Measurements from ENCODE around the gene PSMB4. TPM values are rescaled to one million over a fixed set of nuclear protein-coding genes. Genes with fewer than 3 reads are reported as not detected.
"Not testable (repeated sequence)": the region's sequence is repeated elsewhere in the genome, so short reads cannot be mapped to it uniquely, and the experiment has no call there.

PSMB4 gene
- total RNA-seq = 100 to 1,000 TPM; 350 to 353 TPM

DNA sequence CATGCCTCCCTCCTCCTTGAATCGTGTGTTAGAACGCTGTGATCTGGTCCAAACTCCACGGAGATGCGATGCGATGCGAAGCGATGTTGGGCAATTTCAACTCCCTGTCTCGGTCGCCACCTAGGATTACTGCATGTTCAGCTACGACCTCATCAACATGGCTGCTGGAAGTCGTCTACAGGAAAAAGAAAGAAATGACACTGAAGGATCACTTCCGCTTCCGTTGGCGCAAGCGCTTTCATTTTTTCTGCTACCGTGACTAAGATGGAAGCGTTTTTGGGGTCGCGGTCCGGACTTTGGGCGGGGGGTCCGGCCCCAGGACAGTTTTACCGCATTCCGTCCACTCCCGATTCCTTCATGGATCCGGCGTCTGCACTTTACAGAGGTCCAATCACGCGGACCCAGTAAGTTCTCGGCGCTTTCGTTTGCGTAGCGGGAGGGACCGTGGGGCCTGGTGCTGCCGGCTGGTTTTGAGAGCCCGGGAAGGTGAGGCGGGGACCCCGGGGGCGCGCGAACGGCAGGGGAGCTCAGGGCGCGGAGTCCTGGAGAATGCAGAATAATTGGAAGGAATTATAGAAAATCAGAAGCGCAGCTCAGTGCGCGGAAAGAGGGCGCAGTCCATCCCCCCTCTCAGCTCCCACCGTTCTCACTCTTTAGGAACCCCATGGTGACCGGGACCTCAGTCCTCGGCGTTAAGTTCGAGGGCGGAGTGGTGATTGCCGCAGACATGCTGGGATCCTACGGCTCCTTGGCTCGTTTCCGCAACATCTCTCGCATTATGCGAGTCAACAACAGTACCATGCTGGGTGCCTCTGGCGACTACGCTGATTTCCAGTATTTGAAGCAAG is at the start of gene PSMB4:
Gene PSMB4 (plus strand): TSS at position 250 of the 848 bp plus-strand sequence. CDS start 15 bp downstream, at position 265.
- Mint-ChIP-seq H3K4me1 (ENCODE audit: low read depth) (peaks cover 32% of the 10 kb centered on the region), H3K4me3 (peak within 1 kb of the TSS; percentile 86), H3K36me3 (ENCODE audit: low read depth) (peaks cover 35% of the 10 kb centered on the region), H3K27ac (peak within 1 kb of the TSS; percentile 96), H3K9me3 (no peaks in the 10 kb centered on the region), H3K27me3 (peaks cover under 1% of the 10 kb centered on the region)
- CTCF ChIA-PET = interaction anchor here (1.0 to 1.7 kb wide), 5 partner anchors 8 to 300 kb away, joined by 3 to 8 read pairs (median 4); no protein-coding TSS in a partner anchor
- ATAC-seq = peak; percentile 91
- no peak for TF ChIP-seq CTCF (IDR thresholded peaks at IDR 0.05)
- POLR2A ChIA-PET = interaction anchor here (0.6 to 2.3 kb wide), 14 partner anchors 9 to 191 kb away, joined by 3 to 11 read pairs (median 4); partner anchors contain the start of genes PI4KB and ZNF687
- peak; percentile 89 for DNase-seq
- intact Hi-C loops (cut with micrococcal nuclease) = loop anchor here (10.0 kb wide), 1 partner anchor 115 kb away; the partner anchor contains the start of gene ZNF687

GRCh38 chr1:151350323-151350722 is 49.0 kb upstream of the PSMB4 start:
- ChIA-PET POLR2A (interaction anchor here (0.7 to 1.5 kb wide), 5 partner anchors 9 to 60 kb away, joined by 3 to 4 read pairs (median 4); partner anchors contain the start of gene PSMB4), CTCF (interaction anchor here (0.6 to 4.0 kb wide), 4 partner anchors 9 to 160 kb away, joined by 3 to 38 read pairs (median 5); partner anchors contain the start of gene VPS72)
- H3K36me3 Mint-ChIP-seq (ENCODE audit: low read depth) = peaks cover 12% of the 10 kb centered on the region
- peaks cover 20% of the 10 kb centered on the region for H3K4me1 Mint-ChIP-seq (ENCODE audit: low read depth)
- DNase-seq; H3K4me3 Mint-ChIP-seq; H3K9me3 Mint-ChIP-seq; intact Hi-C loops (cut with micrococcal nuclease); H3K27me3 Mint-ChIP-seq; ATAC-seq; H3K27ac Mint-ChIP-seq: not testable (repeated sequence)

DNA sequence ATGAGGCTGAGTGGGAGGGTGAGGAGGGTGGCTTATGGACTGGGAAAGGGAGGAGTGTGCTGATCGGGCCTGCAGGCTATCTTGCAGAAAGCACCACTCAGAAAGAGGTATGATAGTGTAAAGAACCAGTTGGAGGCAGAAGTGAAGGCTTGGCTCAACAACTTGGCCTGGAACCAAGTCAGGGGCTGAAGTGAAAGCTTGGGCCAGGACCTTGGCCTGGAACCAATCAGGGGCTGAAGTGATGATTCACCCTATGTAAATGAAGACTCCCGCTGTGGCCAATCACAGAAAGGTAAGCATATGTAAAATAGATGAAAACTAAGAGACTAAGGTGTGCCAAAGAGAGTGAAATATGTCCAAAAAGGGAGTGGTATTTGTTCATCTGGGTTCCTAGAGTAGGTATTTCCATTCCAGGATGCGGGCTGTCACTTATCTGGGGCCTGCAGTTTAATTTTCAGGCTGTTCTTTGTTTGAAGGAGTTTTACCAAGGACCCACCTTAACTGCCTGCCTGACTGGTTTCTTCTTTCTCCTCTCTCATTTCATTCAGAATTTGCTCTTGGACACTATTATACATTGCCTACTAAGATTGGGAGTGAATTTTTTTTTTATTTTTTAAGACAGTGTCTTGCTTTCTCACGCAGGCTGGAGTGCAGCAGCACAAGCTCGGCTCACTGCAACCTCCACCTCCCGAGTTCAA is 47.2 kb upstream of the PSMB4 start:
- Mint-ChIP-seq H3K4me1 (ENCODE audit: low read depth) (peaks cover 10% of the 10 kb centered on the region), H3K27me3 (no peaks in the 10 kb centered on the region), H3K27ac (no peak overlapping the region), H3K36me3 (ENCODE audit: low read depth) (no peaks in the 10 kb centered on the region), H3K9me3 (no peaks in the 10 kb centered on the region), H3K4me3 (no peak overlapping the region)
- intact Hi-C loops (cut with micrococcal nuclease) = no loop called here
- ATAC-seq (no peak), DNase-seq (no peak)
- ChIA-PET CTCF (interaction anchor here (4.0 kb wide), 1 partner anchor 11 kb away, joined by 38 read pairs; no protein-coding TSS in a partner anchor), POLR2A (interaction anchor here (0.6 kb wide), 1 partner anchor 122 kb away, joined by 3 read pairs; no protein-coding TSS in a partner anchor)
- TF ChIP-seq CTCF (IDR thresholded peaks at IDR 0.05) = no peak

- no peak for TF ChIP-seq CTCF (IDR thresholded peaks at IDR 0.05)
- H3K9me3 Mint-ChIP-seq = peaks cover 3% of the 10 kb centered on the region
- H3K4me1 Mint-ChIP-seq (ENCODE audit: low read depth) = no peaks in the 10 kb centered on the region
- ATAC-seq (no peak), DNase-seq (no peak)
- no peaks in the 10 kb centered on the region for H3K36me3 Mint-ChIP-seq (ENCODE audit: low read depth)
- H3K4me3 Mint-ChIP-seq = no peak overlapping the region
- intact Hi-C loops (cut with micrococcal nuclease) = no loop called here
- POLR2A ChIA-PET = no interaction called here
- no peaks in the 10 kb centered on the region for H3K27me3 Mint-ChIP-seq
- CTCF ChIA-PET = interaction anchor here (0.8 to 2.4 kb wide), 4 partner anchors 8 to 200 kb away, joined by 3 to 13 read pairs (median 4); partner anchors contain the start of gene TNFAIP8L2
- no peak overlapping the region for H3K27ac Mint-ChIP-seq
These were observed 42.7 kb upstream of the PSMB4 start for GRCh38 chr1:151356696-151357095.

GRCh38 chr1:151361883-151362282 is 37.5 kb upstream of the PSMB4 start:
- no peak for ATAC-seq
- H3K4me3 Mint-ChIP-seq = no peak overlapping the region
- H3K27ac Mint-ChIP-seq = no peak overlapping the region
- POLR2A ChIA-PET = no interaction called here
- TF ChIP-seq CTCF (IDR thresholded peaks at IDR 0.05) = no peak
- intact Hi-C loops (cut with micrococcal nuclease) = no loop called here
- no peaks in the 10 kb centered on the region for H3K27me3 Mint-ChIP-seq
- no peaks in the 10 kb centered on the region for H3K4me1 Mint-ChIP-seq (ENCODE audit: low read depth)
- DNase-seq = no peak
- H3K36me3 Mint-ChIP-seq (ENCODE audit: low read depth) = no peaks in the 10 kb centered on the region
- CTCF ChIA-PET = no interaction called here
- H3K9me3 Mint-ChIP-seq = peaks cover 12% of the 10 kb centered on the region

Data from activated CD8-positive, alpha-beta T cell treated with anti-CD3 and anti-CD28 coated beads for 36 hours (primary cell).